ENCODE data around the gene CDC45.
A peak's percentile ranks its signal among the peaks of the same experiment; 100 is the strongest.

Gene CDC45

DNA sequence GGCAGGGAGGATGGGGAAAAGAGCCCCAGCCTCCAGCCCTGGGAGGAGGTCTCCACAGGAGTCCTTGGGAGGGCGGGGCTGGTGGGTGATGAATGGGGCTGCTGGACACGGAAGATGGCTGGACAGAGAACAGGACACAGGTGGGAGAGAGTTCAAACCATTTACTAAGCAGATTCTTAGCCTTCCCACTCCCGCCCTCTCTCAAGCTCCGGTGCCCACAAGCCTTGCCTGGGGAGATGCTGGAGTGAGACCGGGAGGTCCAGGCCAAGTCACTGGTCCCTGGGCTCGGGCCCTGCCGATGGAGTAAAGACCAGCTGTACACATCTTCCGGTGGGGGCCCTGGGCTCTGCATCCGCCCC lies 43.1 kb downstream of the CDC45 start:
- TF ChIP-seq, protein P1, sequence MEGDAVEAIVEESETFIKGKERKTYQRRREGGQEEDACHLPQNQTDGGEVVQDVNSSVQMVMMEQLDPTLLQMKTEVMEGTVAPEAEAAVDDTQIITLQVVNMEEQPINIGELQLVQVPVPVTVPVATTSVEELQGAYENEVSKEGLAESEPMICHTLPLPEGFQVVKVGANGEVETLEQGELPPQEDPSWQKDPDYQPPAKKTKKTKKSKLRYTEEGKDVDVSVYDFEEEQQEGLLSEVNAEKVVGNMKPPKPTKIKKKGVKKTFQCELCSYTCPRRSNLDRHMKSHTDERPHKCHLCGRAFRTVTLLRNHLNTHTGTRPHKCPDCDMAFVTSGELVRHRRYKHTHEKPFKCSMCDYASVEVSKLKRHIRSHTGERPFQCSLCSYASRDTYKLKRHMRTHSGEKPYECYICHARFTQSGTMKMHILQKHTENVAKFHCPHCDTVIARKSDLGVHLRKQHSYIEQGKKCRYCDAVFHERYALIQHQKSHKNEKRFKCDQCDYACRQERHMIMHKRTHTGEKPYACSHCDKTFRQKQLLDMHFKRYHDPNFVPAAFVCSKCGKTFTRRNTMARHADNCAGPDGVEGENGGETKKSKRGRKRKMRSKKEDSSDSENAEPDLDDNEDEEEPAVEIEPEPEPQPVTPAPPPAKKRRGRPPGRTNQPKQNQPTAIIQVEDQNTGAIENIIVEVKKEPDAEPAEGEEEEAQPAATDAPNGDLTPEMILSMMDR (conservative IDR thresholded peaks at IDR 0.05; ENCODE audit: low read length), result no peak
- TF ChIP-seq EZH2phosphoT487 (IDR thresholded peaks at IDR 0.05; ENCODE audit: borderline replicate concordance), result no peak
- Histone ChIP-seq H3K79me2 (ENCODE audit: insufficient read depth, low read length) (peaks cover 62% of the 10 kb centered on the region), H3K4me3 (ENCODE audit: low read length, poor library complexity, severe bottlenecking) (peak overlapping the region; percentile 79), H3K4me2 (ENCODE audit: low read depth, low read length, poor library complexity, severe bottlenecking) (peak overlapping the region; percentile 87), H3K9me3 (ENCODE audit: insufficient read depth, low read depth, low read length) (no peaks in the 10 kb centered on the region), H3F3A (ENCODE audit: low read depth) (0 out of 2 replicates have a peak, but pooled peaks cover 4% of the 10 kb centered on the region), H2AFZ (ENCODE audit: low read length) (no peak overlapping the region), H3K4me1 (ENCODE audit: insufficient read depth, low read length, poor library complexity, severe bottlenecking) (peaks cover 52% of the 10 kb centered on the region), H3K27me3 (ENCODE audit: insufficient read depth, low read length, poor library complexity, severe bottlenecking) (peaks cover 13% of the 10 kb centered on the region), H3K36me3 (ENCODE audit: insufficient read depth, low read length) (no peaks in the 10 kb centered on the region; the same call in 1 of the 2 replicates), H4K20me1 (ENCODE audit: insufficient read depth, low read length, poor library complexity, severe bottlenecking) (peaks cover 41% of the 10 kb centered on the region), H3K9me2 (replicated peaks; ENCODE audit: low read depth, low read length) (no peaks in the 10 kb centered on the region), H3K9ac (ENCODE audit: low read depth, low read length, poor library complexity, severe bottlenecking) (peak overlapping the region; percentile 96)

DNA sequence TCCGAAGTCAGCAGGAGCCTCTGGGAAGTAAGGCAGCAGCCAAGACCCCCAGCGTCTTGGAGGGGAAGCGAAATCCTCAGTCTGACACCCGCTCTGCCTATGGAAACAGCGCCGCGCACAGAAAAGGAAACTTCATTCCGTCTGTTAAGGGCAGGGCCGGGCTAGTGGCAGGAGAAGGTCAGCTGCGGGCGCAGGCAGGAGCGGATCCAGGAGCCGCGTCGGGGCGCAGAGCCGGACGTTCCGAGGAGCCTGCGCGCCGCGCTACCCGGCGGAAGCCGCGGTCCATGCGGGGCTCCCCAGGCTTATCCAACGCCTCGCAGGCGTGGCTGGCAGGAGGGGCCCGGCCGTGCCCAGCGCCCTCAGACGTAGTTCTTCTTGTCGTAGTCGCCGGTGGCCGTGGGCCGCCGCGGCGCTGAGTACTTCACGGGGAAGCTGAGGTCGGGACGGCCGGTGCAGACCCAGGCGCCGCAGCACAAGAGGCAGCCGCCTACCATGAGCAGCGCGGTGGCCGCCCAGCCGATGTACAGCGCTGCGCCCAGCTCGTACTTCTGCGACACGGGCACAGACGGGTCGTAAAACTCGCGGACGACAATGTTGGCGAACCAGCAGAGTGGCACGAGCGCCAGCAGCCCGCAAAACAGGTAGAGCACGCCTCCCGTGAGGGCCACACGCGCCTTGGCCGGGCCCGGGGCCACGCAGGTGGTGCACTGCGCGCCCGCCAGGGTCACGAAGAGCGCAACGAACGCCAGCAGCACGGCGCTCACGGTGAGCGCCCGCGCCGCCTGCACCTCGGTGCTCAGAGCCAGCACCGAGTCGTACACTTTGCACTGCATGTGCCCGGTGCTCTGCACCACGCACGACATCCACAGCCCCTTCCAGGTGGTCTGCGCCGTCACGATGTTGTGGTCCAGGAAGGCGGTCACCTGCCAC lies 43.8 kb downstream of the CDC45 start:
- Histone ChIP-seq H3K9me2 (replicated peaks; ENCODE audit: low read depth, low read length) (no peaks in the 10 kb centered on the region), H3K9ac (ENCODE audit: low read depth, low read length, poor library complexity, severe bottlenecking) (peak overlapping the region; percentile 96), H2AFZ (ENCODE audit: low read length) (no peak overlapping the region), H3K4me1 (ENCODE audit: insufficient read depth, low read length, poor library complexity, severe bottlenecking) (peaks cover 52% of the 10 kb centered on the region), H3K9me3 (ENCODE audit: insufficient read depth, low read depth, low read length) (no peaks in the 10 kb centered on the region), H3K4me3 (ENCODE audit: low read length, poor library complexity, severe bottlenecking) (peak overlapping the region; percentile 79), H3F3A (ENCODE audit: low read depth) (0 out of 2 replicates have a peak, but pooled peaks cover 4% of the 10 kb centered on the region), H3K36me3 (ENCODE audit: insufficient read depth, low read length) (no peaks in the 10 kb centered on the region; the same call in 1 of the 2 replicates), H3K4me2 (ENCODE audit: low read depth, low read length, poor library complexity, severe bottlenecking) (peak overlapping the region; percentile 87), H4K20me1 (ENCODE audit: insufficient read depth, low read length, poor library complexity, severe bottlenecking) (peaks cover 41% of the 10 kb centered on the region), H3K79me2 (ENCODE audit: insufficient read depth, low read length) (peaks cover 62% of the 10 kb centered on the region), H3K27me3 (ENCODE audit: insufficient read depth, low read length, poor library complexity, severe bottlenecking) (peaks cover 13% of the 10 kb centered on the region)
- TF ChIP-seq, protein P1 (conservative IDR thresholded peaks at IDR 0.05; ENCODE audit: low read length), result no peak; the same call in 1 of the 2 replicates
- no peak for TF ChIP-seq EZH2phosphoT487 (IDR thresholded peaks at IDR 0.05; ENCODE audit: borderline replicate concordance)

DNA sequence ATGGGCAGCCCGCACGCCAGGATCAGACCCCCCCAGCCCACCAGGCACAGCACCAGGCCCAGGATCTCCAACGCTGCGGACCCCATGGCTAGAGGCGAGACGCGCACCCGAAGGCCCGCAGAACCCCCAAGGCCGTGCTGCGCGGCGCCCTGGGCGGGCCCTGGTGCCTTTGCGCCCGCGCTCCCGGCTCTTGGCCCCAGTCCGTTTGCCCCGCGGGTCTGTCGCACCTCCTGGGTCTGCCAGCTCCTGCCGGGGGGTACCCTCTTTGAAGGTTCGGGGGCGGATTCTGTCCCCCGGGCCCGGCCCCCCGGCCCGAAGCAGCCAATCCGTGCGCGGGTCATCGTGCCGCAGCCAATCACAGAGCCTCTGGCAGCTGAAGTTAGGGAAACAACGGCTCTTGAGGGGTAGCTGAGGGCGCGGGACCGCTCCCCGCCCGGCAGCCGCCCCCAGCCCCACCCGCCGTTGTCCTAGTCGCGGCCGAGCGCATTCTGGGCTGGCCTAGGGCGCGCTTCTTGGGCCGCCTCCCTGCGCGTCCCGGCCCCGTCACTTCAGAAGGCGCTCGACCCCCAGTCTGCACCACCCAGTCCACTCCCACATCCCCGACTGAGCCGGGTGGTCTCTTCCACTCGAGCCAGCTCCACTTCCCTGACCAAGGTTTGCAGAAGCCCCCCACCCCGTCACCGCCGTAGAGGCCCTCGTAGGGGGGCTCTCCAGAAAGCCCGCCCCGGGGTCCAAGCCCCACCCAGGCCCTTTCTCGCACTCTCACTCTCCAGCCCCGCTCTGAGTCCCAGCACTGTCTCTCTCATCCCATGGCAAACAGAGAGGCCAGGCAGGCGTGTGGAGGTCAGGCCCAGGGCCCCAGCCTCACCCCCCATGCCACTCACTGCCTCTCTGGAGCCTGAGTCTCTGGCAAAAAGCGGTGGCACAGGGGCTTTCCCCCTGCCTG lies 44.7 kb downstream of the CDC45 start, which contains the start of gene CLDN5:
Gene CLDN5, minus strand, starts transcription at position 241 of the 946 bp plus-strand sequence. Its CDS starts 155 bp downstream, at position 86.
- Histone ChIP-seq H3K4me2 (ENCODE audit: low read depth, low read length, poor library complexity, severe bottlenecking) (peak within 1 kb of the TSS; percentile 87), H3K4me1 (ENCODE audit: insufficient read depth, low read length, poor library complexity, severe bottlenecking) (peaks cover 52% of the 10 kb centered on the region), H3F3A (ENCODE audit: low read depth) (0 out of 2 replicates have a peak, but pooled peaks cover 4% of the 10 kb centered on the region), H3K9me3 (ENCODE audit: insufficient read depth, low read depth, low read length) (no peaks in the 10 kb centered on the region), H3K9ac (ENCODE audit: low read depth, low read length, poor library complexity, severe bottlenecking) (peak within 1 kb of the TSS; percentile 96), H4K20me1 (ENCODE audit: insufficient read depth, low read length, poor library complexity, severe bottlenecking) (peaks cover 41% of the 10 kb centered on the region), H3K9me2 (replicated peaks; ENCODE audit: low read depth, low read length) (no peaks in the 10 kb centered on the region), H2AFZ (ENCODE audit: low read length) (peak within 1 kb of the TSS; percentile 23; the same call in 1 of the 2 replicates), H3K27me3 (ENCODE audit: insufficient read depth, low read length, poor library complexity, severe bottlenecking) (peaks cover 13% of the 10 kb centered on the region), H3K79me2 (ENCODE audit: insufficient read depth, low read length) (peaks cover 60% of the 10 kb centered on the region), H3K4me3 (ENCODE audit: low read length, poor library complexity, severe bottlenecking) (peak within 1 kb of the TSS; percentile 79), H3K36me3 (ENCODE audit: insufficient read depth, low read length) (no peaks in the 10 kb centered on the region)
- TF ChIP-seq, protein P1 (conservative IDR thresholded peaks at IDR 0.05; ENCODE audit: low read length), result no peak
- no peak for TF ChIP-seq EZH2phosphoT487 (IDR thresholded peaks at IDR 0.05; ENCODE audit: borderline replicate concordance)
